Peyer's patch (tissue), 4 donors: ENCODE measurements around the gene BICD2. TPM values are rescaled to one million over a fixed set of nuclear protein-coding genes. Genes with fewer than 3 reads are reported as not detected.
A peak's percentile ranks its signal among the peaks of the same experiment; 100 is the strongest.

Source experiments
- DNase-seq, 3 donors: peaks; one replicate each; pipeline ENCODE4 v3.0.0-alpha.2; 2017 to 2019
- H3K27ac ChIP-seq, 4 donors: fragments of 200-600 bp; sonication (generic); one replicate each; pipeline ENCODE4 v1.5.1; 2016 to 2019
- H3K27me3 ChIP-seq, 2 donors: fragments of 200-600 bp; sonication (generic); one replicate each; pipeline ENCODE4 v1.5.1; 2019
- H3K36me3 ChIP-seq, 3 donors: fragments of 200-600 bp; sonication (generic); one replicate each; pipeline ENCODE4 v1.5.1; 2016 to 2019
- H3K4me1 ChIP-seq, 4 donors: fragments of 200-600 bp; sonication (generic); one replicate each; pipeline ENCODE4 v1.5.1; 2016 to 2019
- H3K4me3 ChIP-seq, 4 donors: fragments of 200-600 bp; sonication (generic); 1 replicate in 3 of 4; 2 replicates in 1 of 4; pipeline ENCODE4 v1.5.1; 2016 to 2019; ENCODE audit warnings: mild to moderate bottlenecking in 1 of 4
- H3K9me3 ChIP-seq, 4 donors: fragments of 200-600 bp; sonication (generic); one replicate each; pipeline ENCODE4 v1.5.1; 2016 to 2019; ENCODE audit warnings: mild to moderate bottlenecking in 1 of 4
- POLR2A ChIP-seq, 2 donors: fragments of 450-650 bp; IDR thresholded peaks; one replicate each; pipeline ENCODE4 v1.5.1; 2017; ENCODE audit warnings: antibody characterized with exemption in 2 of 2, mild to moderate bottlenecking in 2 of 2, moderate library complexity in 2 of 2
- total RNA-seq, 4 donors: library from RNA; depleted of rRNA; stranded (reverse); fragments of >200 nt; gene quantifications; one replicate each; pipeline ENCODE4 v1.1.0, GENCODE V29; 2016
- TF ChIP-seq, protein P1 (sequence below), 6 experiments: fragments of 450-650 bp in 4 of 6; fragments of 200-600 bp in 2 of 6; sonication (generic) in 1 of 6; IDR thresholded peaks; one replicate each; pipeline ENCODE4 v1.5.1; 2017 to 2019; ENCODE audit warnings: antibody characterized with exemption in 6 of 6, mild to moderate bottlenecking in 3 of 6, moderate library complexity in 1 of 6

BICD2 gene
- total RNA-seq, 4 donors from 2014 or later: 4.2 to 41.3 (median 8.8) TPM

DNA sequence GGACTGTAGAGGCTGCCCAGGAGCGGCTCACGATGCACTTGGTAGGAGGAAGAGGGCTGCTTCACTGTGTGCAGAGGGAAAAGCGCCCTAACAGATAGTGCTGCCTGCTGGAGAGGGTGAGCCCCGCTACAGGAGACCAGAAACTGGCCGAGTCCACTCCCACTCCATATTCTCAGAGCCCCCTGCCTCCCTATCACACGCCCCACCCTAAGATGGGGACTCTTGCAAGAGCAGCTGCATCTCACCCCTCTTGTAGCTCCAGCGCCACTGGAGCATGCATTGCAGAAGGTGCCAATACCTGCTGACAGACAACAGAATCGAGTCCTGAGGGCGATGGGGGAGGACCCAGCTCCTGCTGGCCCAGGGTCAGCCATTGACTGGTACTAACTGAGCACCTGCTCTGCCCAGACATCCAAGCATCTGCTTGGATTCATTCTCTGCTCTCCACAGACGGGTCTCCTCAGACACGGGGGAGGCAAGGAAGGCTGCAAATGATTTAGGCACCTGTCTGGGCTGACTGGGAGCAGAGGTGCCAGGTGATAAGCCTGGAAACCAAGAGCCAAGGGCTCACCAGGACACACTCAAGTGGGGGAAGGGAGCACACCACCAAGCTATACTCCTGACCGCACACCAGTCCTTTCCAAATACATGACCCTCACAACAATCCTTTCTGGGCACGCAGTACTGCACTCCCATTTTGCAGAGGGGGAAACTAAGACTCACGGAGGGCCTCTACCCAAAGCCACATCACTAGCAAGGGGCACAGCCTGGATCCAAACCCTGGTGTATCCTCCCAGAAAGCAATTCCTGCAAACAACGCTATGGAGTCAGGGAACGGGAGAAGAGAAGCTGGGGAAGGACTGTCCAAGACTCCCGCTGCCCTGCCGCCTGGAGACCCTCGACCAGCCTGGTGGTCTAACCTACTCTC, 1.6 kb downstream of the BICD2 start:
- H3K27me3 ChIP-seq: no peaks in the 10 kb centered on the region
- H3K4me3 ChIP-seq: peak overlapping the region; percentile 79 to 99 (median 93)
- TF ChIP-seq, protein P1, sequence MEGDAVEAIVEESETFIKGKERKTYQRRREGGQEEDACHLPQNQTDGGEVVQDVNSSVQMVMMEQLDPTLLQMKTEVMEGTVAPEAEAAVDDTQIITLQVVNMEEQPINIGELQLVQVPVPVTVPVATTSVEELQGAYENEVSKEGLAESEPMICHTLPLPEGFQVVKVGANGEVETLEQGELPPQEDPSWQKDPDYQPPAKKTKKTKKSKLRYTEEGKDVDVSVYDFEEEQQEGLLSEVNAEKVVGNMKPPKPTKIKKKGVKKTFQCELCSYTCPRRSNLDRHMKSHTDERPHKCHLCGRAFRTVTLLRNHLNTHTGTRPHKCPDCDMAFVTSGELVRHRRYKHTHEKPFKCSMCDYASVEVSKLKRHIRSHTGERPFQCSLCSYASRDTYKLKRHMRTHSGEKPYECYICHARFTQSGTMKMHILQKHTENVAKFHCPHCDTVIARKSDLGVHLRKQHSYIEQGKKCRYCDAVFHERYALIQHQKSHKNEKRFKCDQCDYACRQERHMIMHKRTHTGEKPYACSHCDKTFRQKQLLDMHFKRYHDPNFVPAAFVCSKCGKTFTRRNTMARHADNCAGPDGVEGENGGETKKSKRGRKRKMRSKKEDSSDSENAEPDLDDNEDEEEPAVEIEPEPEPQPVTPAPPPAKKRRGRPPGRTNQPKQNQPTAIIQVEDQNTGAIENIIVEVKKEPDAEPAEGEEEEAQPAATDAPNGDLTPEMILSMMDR (IDR thresholded peaks at IDR 0.05): no peak
- no peak for TF ChIP-seq POLR2A (IDR thresholded peaks at IDR 0.05)
- no peak for DNase-seq
- H3K27ac ChIP-seq: peak overlapping the region in 3 of 4 donors; percentile 53 to 87 (median 69)
- H3K9me3 ChIP-seq: no peaks in the 10 kb centered on the region
- H3K4me1 ChIP-seq: peaks cover 0 to 31% (median 11%) of the 10 kb centered on the region in 4 donors
- no peaks in the 10 kb centered on the region for H3K36me3 ChIP-seq

DNA sequence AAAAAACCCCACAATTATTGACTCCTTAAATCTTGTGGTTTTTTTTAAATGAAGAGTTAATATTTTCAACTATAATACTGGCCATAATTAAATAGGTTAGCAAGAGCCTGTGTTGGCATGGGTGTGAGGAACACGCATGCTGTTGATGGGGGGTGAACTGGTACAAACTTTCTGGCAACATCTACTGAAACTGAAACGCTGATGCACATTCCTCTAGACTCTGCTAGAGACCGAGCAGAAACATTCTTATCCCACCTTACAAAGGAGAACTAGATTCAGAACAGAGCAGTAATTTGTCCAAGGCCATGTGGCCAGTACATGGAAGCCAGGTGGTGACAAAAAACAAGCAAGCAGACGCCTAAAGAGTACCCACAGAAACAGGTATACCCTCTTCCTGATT, 2.4 kb downstream of the BICD2 start:
- H3K36me3 ChIP-seq: no peaks in the 10 kb centered on the region
- no peak for TF ChIP-seq POLR2A (IDR thresholded peaks at IDR 0.05)
- TF ChIP-seq, protein P1 (IDR thresholded peaks at IDR 0.05): no peak
- no peak overlapping the region for H3K4me3 ChIP-seq
- peaks cover 0 to 31% (median 11%) of the 10 kb centered on the region in 4 donors for H3K4me1 ChIP-seq
- no peak for DNase-seq
- no peaks in the 10 kb centered on the region for H3K27me3 ChIP-seq
- H3K9me3 ChIP-seq: no peaks in the 10 kb centered on the region
- H3K27ac ChIP-seq: no peak overlapping the region

DNA sequence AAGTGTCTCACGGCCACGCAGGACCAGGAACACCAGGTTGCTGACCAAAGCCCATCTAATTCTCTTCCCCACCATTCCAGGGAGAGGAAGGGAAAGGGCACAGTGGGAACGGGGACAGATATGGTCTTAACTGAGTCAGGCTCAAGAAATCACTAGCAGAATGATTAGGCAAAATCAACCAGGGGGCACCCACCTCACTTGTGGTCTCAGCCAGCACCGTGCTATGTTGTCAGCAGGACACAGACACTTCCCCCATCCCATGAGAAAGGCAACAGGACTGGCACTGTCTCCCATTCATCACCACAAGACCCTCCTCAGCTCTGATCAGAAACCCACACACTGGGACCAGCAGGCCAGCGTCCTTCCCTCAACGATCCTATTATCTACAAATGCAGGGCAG, 2.9 kb downstream of the BICD2 start:
- no peak for DNase-seq
- no peaks in the 10 kb centered on the region for H3K9me3 ChIP-seq
- no peak overlapping the region for H3K27ac ChIP-seq
- H3K4me1 ChIP-seq: peaks cover 0 to 31% (median 11%) of the 10 kb centered on the region in 4 donors
- no peaks in the 10 kb centered on the region for H3K27me3 ChIP-seq
- no peak overlapping the region for H3K4me3 ChIP-seq
- no peak for TF ChIP-seq POLR2A (IDR thresholded peaks at IDR 0.05)
- TF ChIP-seq, protein P1 (IDR thresholded peaks at IDR 0.05): no peak
- H3K36me3 ChIP-seq: no peaks in the 10 kb centered on the region

DNA sequence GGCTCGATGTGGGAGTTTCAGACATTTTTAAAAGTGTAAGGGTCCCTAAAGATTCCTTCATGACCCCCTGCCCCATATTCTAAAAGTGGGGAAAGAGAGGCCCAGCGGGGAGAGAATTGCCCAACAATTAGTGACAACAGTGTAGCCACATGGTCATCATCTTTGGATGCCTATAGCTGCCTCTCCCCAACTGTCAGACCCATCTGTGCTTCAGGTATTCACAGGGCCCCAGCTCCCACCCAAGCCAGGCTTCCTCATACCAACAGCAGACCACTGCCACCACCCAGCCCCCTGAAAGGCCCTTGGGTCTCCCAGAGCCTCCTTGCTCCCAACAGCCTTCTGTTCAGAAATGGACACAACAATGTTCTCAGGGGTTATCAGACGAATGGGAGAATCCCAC, 4.1 kb downstream of the BICD2 start:
- Histone ChIP-seq H3K4me1 (peaks cover 0 to 23% (median 8%) of the 10 kb centered on the region in 4 donors), H3K36me3 (no peaks in the 10 kb centered on the region), H3K27ac (no peak overlapping the region), H3K4me3 (no peak overlapping the region), H3K27me3 (no peaks in the 10 kb centered on the region), H3K9me3 (no peaks in the 10 kb centered on the region)
- TF ChIP-seq, protein P1 (IDR thresholded peaks at IDR 0.05): no peak
- no peak for TF ChIP-seq POLR2A (IDR thresholded peaks at IDR 0.05)
- no peak for DNase-seq

DNA sequence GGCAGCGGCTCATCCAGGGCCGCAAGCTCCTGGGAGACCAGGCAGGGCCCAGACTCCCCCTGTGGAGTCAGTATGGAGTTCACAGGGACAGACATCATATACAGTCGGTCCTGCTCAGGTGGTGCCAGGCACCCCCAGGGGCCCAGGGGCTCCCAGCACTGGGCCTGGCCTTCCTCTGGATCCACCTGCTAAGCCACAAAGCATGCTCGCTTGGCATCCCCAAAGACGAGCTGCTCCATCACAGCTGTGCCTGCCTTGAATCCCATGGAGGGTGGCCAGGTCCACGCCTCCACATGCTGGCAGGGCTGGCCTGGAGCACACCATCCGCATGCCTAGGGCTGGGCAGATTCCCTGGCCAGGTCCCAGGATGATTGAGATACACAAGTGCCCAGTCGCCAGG, 4.6 kb downstream of the BICD2 start:
- DNase-seq: no peak
- Histone ChIP-seq H3K4me3 (no peak overlapping the region), H3K27me3 (no peaks in the 10 kb centered on the region), H3K4me1 (peaks cover 0 to 21% (median 8%) of the 10 kb centered on the region in 4 donors), H3K36me3 (no peaks in the 10 kb centered on the region), H3K9me3 (no peaks in the 10 kb centered on the region), H3K27ac (no peak overlapping the region)
- TF ChIP-seq, protein P1 (IDR thresholded peaks at IDR 0.05): no peak
- TF ChIP-seq POLR2A (IDR thresholded peaks at IDR 0.05): no peak
